DOHH2 (cell line): ENCODE measurements around the gene STYXL2.

Experiments used
- EZH2phosphoT487 ChIP-seq: fragments of 200-600 bp; sonication (generic); IDR thresholded peaks from 2 replicates; pipeline ENCODE4 v1.6.1; 2017; ENCODE audit warnings: borderline replicate concordance, mild to moderate bottlenecking, antibody characterized with exemption, low read length, moderate library complexity, mixed read lengths
- TF ChIP-seq, protein P1 (sequence below): fragments of 200-600 bp; sonication (generic); IDR thresholded peaks from one replicate; pipeline ENCODE4 v1.5.1; 2014; ENCODE audit warnings: antibody characterized with exemption, mild to moderate bottlenecking, low read depth, low read length; ENCODE audit not compliant: poor library complexity, severe bottlenecking

DNA sequence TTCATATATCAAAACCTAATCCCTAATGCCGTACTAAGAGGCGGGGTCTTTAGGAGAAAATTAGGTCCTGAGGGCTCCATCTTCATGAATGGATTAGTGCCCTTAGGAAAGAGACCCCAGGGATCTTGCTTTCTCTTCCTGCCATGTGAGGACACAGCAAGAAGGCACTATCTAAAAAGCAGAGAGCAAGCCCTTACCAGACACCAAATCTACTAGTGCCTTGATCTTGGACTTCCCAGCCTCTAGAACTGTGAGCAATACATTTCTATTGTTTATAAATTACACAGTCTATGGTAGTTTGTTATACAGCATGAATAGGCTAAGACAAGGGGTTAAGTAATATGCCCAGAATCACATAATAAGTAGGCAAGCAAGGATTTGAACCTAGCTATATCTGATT is 42.9 kb downstream of the STYXL2 start:
- TF ChIP-seq, protein P1, sequence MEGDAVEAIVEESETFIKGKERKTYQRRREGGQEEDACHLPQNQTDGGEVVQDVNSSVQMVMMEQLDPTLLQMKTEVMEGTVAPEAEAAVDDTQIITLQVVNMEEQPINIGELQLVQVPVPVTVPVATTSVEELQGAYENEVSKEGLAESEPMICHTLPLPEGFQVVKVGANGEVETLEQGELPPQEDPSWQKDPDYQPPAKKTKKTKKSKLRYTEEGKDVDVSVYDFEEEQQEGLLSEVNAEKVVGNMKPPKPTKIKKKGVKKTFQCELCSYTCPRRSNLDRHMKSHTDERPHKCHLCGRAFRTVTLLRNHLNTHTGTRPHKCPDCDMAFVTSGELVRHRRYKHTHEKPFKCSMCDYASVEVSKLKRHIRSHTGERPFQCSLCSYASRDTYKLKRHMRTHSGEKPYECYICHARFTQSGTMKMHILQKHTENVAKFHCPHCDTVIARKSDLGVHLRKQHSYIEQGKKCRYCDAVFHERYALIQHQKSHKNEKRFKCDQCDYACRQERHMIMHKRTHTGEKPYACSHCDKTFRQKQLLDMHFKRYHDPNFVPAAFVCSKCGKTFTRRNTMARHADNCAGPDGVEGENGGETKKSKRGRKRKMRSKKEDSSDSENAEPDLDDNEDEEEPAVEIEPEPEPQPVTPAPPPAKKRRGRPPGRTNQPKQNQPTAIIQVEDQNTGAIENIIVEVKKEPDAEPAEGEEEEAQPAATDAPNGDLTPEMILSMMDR, result no peak
- TF ChIP-seq EZH2phosphoT487, result no peak
